IMR-90 (cell line): ENCODE measurements around the gene CCDC170. TPM values are rescaled to one million over a fixed set of nuclear protein-coding genes. Genes with fewer than 3 reads are reported as not detected.

ENCODE experiments used
- ATAC-seq: fragments of 200-7000 bp; cut with Tn5 transposase; 2 replicates; pipeline ENCODE4 v1.9.1; 2020; ENCODE audit warnings: low read depth, mild to moderate bottlenecking, moderate library complexity
- BruUV-seq: library from RNA; stranded (reverse); fragments of 400-500 nt; replicated peaks from 2 replicates; lab custom pipeline; 2021; lab: Mats Ljungman, UMichigan
- CTCF ChIA-PET: fragments of 300-600 bp; formaldehyde crosslinking; extraction: SDS; loops from one replicate; lab custom pipeline; 2021; ENCODE audit warnings: antibody characterized with exemption; lab: Yijun Ruan, JAX
- POLR2A ChIA-PET: fragments of 300-600 bp; sonication (Branson Sonifier 250); formaldehyde crosslinking; loops from one replicate; lab custom pipeline; 2022; ENCODE audit warnings: antibody characterized with exemption; ENCODE audit not compliant: unreplicated experiment; lab: Charles Lee
- DNase-seq: peaks from one replicate; pipeline ENCODE4 v3.0.0; 2013
- H2AFZ ChIP-seq: replicated peaks from 2 replicates; pipeline ENCODE3; 2013; ENCODE audit warnings: low read length, mild to moderate bottlenecking; ENCODE audit not compliant: poor library complexity
- H2AK5ac ChIP-seq: 2 replicates; pipeline ENCODE4 v1.6.1; 2013; ENCODE audit warnings: low read depth, low read length, inconsistent platforms
- H2AK9ac ChIP-seq: replicated peaks from 2 replicates; pipeline ENCODE3; 2013; ENCODE audit warnings: mild to moderate bottlenecking, low read depth, low read length, moderate library complexity; ENCODE audit not compliant: poor library complexity
- H2BK120ac ChIP-seq: 2 replicates; pipeline ENCODE4 v1.6.1; 2013; ENCODE audit warnings: low read depth, low read length, inconsistent platforms
- H2BK15ac ChIP-seq: 3 replicates; pipeline ENCODE4 v1.6.1; 2013; ENCODE audit warnings: low read depth, low read length, inconsistent platforms
- H2BK20ac ChIP-seq: 2 replicates; pipeline ENCODE4 v1.6.1; 2013; ENCODE audit warnings: low read depth, mild to moderate bottlenecking, inconsistent platforms, low read length, moderate library complexity
- H2BK5ac ChIP-seq: 2 replicates; pipeline ENCODE4 v1.6.1; 2013; ENCODE audit warnings: mild to moderate bottlenecking, low read depth, low read length, inconsistent platforms; ENCODE audit not compliant: poor library complexity, severe bottlenecking
- H3K14ac ChIP-seq: replicated peaks from 2 replicates; pipeline ENCODE4 v1.6.1; 2013; ENCODE audit warnings: low read depth, low read length, inconsistent platforms
- H3K18ac ChIP-seq: 2 replicates; pipeline ENCODE4 v1.6.1; 2013; ENCODE audit warnings: low read depth, low read length, control low read depth
- H3K23ac ChIP-seq: 2 replicates; pipeline ENCODE4 v1.6.1; 2013; ENCODE audit warnings: low read depth, low read length, inconsistent platforms
- H3K27ac ChIP-seq: 2 replicates; pipeline ENCODE4 v1.5.1; 2013; ENCODE audit warnings: mild to moderate bottlenecking, control low read depth, low read length; ENCODE audit not compliant: insufficient read depth
- H3K27me3 ChIP-seq: 2 replicates; pipeline ENCODE4 v1.6.1; 2013; ENCODE audit warnings: low read length; ENCODE audit not compliant: control insufficient read depth, insufficient read depth
- H3K36me3 ChIP-seq: 2 replicates; pipeline ENCODE4 v1.6.1; 2013; ENCODE audit warnings: low read length, mixed read lengths; ENCODE audit not compliant: control insufficient read depth, insufficient read depth
- H3K4ac ChIP-seq: 2 replicates; pipeline ENCODE4 v1.6.1; 2013; ENCODE audit warnings: low read depth, low read length, inconsistent platforms
- H3K4me1 ChIP-seq: 2 replicates; pipeline ENCODE4 v1.6.1; 2013; ENCODE audit warnings: low read length, mixed read lengths; ENCODE audit not compliant: control insufficient read depth, insufficient read depth
- H3K4me2 ChIP-seq: 2 replicates; pipeline ENCODE4 v1.6.1; 2013; ENCODE audit warnings: low read depth, mild to moderate bottlenecking, control low read depth, low read length, moderate library complexity
- H3K4me3 ChIP-seq: 2 replicates; pipeline ENCODE4 v1.5.1; 2013; ENCODE audit warnings: low read depth, mild to moderate bottlenecking, control low read depth, low read length, moderate library complexity; ENCODE audit not compliant: insufficient read depth
- H3K56ac ChIP-seq: 2 replicates; pipeline ENCODE4 v1.6.1; 2013; ENCODE audit warnings: low read length, inconsistent platforms; ENCODE audit not compliant: insufficient read depth; ENCODE audit errors: extremely low read depth
- H3K79me1 ChIP-seq, 2 experiments: 2 replicates each; pipeline ENCODE4 v1.6.1; 2013; ENCODE audit warnings: low read length in 2 of 2, inconsistent platforms in 1 of 2, low read depth in 1 of 2
- H3K9ac ChIP-seq: 2 replicates; pipeline ENCODE4 v1.6.1; 2013; ENCODE audit warnings: low read depth, low read length, control low read depth
- H3K9me1 ChIP-seq: 2 replicates; pipeline ENCODE4 v1.6.1; 2013; ENCODE audit warnings: low read length, inconsistent platforms; ENCODE audit not compliant: insufficient read depth
- H3K9me3 ChIP-seq: 2 replicates; pipeline ENCODE4 v1.6.1; 2013; ENCODE audit warnings: low read length; ENCODE audit not compliant: control insufficient read depth, insufficient read depth
- H4K20me1 ChIP-seq: 2 replicates; pipeline ENCODE4 v1.6.1; 2013; ENCODE audit warnings: low read length, inconsistent platforms; ENCODE audit not compliant: insufficient read depth
- H4K5ac ChIP-seq: 2 replicates; pipeline ENCODE4 v1.6.1; 2013; ENCODE audit warnings: mild to moderate bottlenecking, low read depth, low read length, control low read depth
- H4K8ac ChIP-seq, 2 experiments: 2 replicates each; pipeline ENCODE4 v1.6.1; 2013; ENCODE audit warnings: low read depth in 2 of 2, low read length in 2 of 2, control low read depth in 1 of 2, inconsistent platforms in 1 of 2
- H4K91ac ChIP-seq: 2 replicates; pipeline ENCODE4 v1.6.1; 2013; ENCODE audit warnings: low read depth, low read length, inconsistent platforms; ENCODE audit not compliant: insufficient read depth
- BHLHE40 ChIP-seq: fragments of 150-350 bp; IDR thresholded peaks from 2 replicates; pipeline ENCODE4 v1.6.1; 2016; ENCODE audit warnings: mild to moderate bottlenecking, low read depth, low read length
- CEBPB ChIP-seq: IDR thresholded peaks from 2 replicates; pipeline ENCODE4 v1.6.1; 2012; ENCODE audit warnings: low read depth, low read length, improper control_type of control experiment
- MAFK ChIP-seq: IDR thresholded peaks from 2 replicates; pipeline ENCODE4 v1.6.1; 2012; ENCODE audit warnings: low read depth, low read length, improper control_type of control experiment
- NFE2L2 ChIP-seq: fragments of 150-350 bp; IDR thresholded peaks from 2 replicates; pipeline ENCODE4 v1.6.1; 2016; ENCODE audit warnings: low read depth, mild to moderate bottlenecking, low read length
- POLR2A ChIP-seq: IDR thresholded peaks from 2 replicates; pipeline ENCODE4 v1.6.1; 2012; ENCODE audit warnings: mild to moderate bottlenecking, low read depth, low read length
- RAD21 ChIP-seq: IDR thresholded peaks from 2 replicates; pipeline ENCODE4 v1.6.1; 2012; ENCODE audit warnings: low read length, improper control_type of control experiment
- RCOR1 ChIP-seq: IDR thresholded peaks from 2 replicates; pipeline ENCODE4 v1.6.1; 2012; ENCODE audit warnings: mild to moderate bottlenecking, low read length, improper control_type of control experiment; ENCODE audit not compliant: insufficient replicate concordance
- RFX5 ChIP-seq: IDR thresholded peaks from 2 replicates; pipeline ENCODE4 v1.8.0; 2012; ENCODE audit warnings: low read depth, mild to moderate bottlenecking, low read length, moderate library complexity
- SMC3 ChIP-seq: fragments of 150-350 bp; IDR thresholded peaks from 2 replicates; pipeline ENCODE4 v1.6.1; 2016; ENCODE audit warnings: low read depth, mild to moderate bottlenecking, antibody characterized with exemption, low read length, moderate library complexity
- USF2 ChIP-seq: fragments of 150-350 bp; IDR thresholded peaks from 2 replicates; pipeline ENCODE4 v1.6.1; 2017; ENCODE audit warnings: mild to moderate bottlenecking, antibody characterized with exemption, low read length, low read depth
- WGBS, 2 experiments: methylation state at CpG; one replicate each; pipeline versions ENCODE4 v1.1.5 to v1.1.7; 2013; ENCODE audit warnings: missing lambda C conversion rate in 2 of 2; ENCODE audit not compliant: insufficient read length in 1 of 2; ENCODE audit errors: extremely low coverage in 2 of 2; 5-methylcytosine and 5-hydroxymethylcytosine counted together
- dilution Hi-C: fragments of 300-500 bp; cut with HindIII; formaldehyde crosslinking; loops from one replicate; pipeline ENCODE4 v1.14.3; 2018; ENCODE audit warnings: low sequenced_read_pairs; ENCODE audit not compliant: unreplicated experiment
- in situ Hi-C: fragments of 300-500 bp; cut with MboI; formaldehyde crosslinking; loops from 3 replicates; pipeline ENCODE4 v1.14.3; 2019; ENCODE audit warnings: low sequenced_read_pairs, inconsistent platforms, mixed read lengths
- intact Hi-C: fragments of 100-400 bp; cut with micrococcal nuclease; formaldehyde crosslinking; loops from 2 replicates; pipeline ENCODE4 v1.10.0; 2022
- polyA plus RNA-seq, 3 experiments: library from polyadenylated mRNA; depleted of rRNA; stranded (reverse); fragments of >200 nt; gene quantifications; 2 replicates each; pipeline ENCODE4 v1.2.3, GENCODE V29; 2012; ENCODE audit warnings: low replicate concordance in 1 of 3
- total RNA-seq: library from RNA; depleted of rRNA; stranded (reverse); fragments of >200 nt; gene quantifications from 2 replicates; pipeline ENCODE4 v1.2.3, GENCODE V29; 2012
- TF ChIP-seq, protein P1 (sequence below): fragments of 150-350 bp; IDR thresholded peaks from 2 replicates; pipeline ENCODE4 v1.6.1; 2016; ENCODE audit warnings: low read depth, mild to moderate bottlenecking, low read length, moderate library complexity, borderline replicate concordance
- TF ChIP-seq, protein P2 (sequence below): conservative IDR thresholded peaks from 2 replicates; pipeline ENCODE4 v1.5.1; 2012; ENCODE audit warnings: mild to moderate bottlenecking, low read depth, low read length, improper control_type of control experiment

The CCDC170 gene
- total and polyA plus RNA-seq, 2 of the 4 experiments (the other 2 are of a cell fraction), result 0.12 to 0.54 TPM

DNA sequence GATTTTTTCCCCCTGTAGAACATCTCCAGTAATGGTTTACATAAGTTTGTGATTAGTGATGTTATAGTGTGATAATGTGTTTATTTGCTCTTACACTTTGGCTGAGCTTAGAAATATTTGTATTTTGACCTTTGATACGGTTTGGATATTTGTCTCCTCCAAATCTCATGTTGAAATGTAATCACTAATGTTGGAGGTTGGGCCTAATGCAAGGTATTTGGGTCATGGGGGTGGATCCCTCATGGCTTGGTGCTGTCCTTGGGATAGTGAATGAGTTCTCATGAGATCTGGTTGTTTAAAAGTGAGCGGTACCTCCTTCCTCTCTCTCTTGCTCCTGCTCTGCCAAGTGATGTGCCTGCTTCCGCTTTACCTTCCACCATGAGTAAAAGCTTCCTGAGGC is 147.2 kb downstream of the CCDC170 start:
- H2BK20ac ChIP-seq, result no peak overlapping the region
- no peaks in the 10 kb centered on the region for H3K9me3 ChIP-seq
- H2BK5ac ChIP-seq, result no peak overlapping the region
- DNase-seq, result no peak
- ATAC-seq, result no peak
- H2AK5ac ChIP-seq, result no peak overlapping the region
- H3K14ac ChIP-seq, result no peak overlapping the region
- H2AK9ac ChIP-seq, result no peak overlapping the region
- no peak overlapping the region for H3K23ac ChIP-seq
- BruUV-seq, result no TSS peak
- intact Hi-C loops (no loop called here), dilution Hi-C loops (no loop called here), in situ Hi-C loops (no loop called here)
- no peak overlapping the region for H3K4me3 ChIP-seq
- no peaks in the 10 kb centered on the region for H3K9me1 ChIP-seq
- no peaks in the 10 kb centered on the region for H3K79me1 ChIP-seq
- TF ChIP-seq RAD21, result no peak
- no peak for TF ChIP-seq RFX5
- no peak for TF ChIP-seq CEBPB
- TF ChIP-seq NFE2L2, result no peak
- TF ChIP-seq RCOR1, result no peak
- TF ChIP-seq, protein P1, sequence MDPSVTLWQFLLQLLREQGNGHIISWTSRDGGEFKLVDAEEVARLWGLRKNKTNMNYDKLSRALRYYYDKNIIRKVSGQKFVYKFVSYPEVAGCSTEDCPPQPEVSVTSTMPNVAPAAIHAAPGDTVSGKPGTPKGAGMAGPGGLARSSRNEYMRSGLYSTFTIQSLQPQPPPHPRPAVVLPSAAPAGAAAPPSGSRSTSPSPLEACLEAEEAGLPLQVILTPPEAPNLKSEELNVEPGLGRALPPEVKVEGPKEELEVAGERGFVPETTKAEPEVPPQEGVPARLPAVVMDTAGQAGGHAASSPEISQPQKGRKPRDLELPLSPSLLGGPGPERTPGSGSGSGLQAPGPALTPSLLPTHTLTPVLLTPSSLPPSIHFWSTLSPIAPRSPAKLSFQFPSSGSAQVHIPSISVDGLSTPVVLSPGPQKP, result no peak
- no peak for TF ChIP-seq SMC3
- no peak for TF ChIP-seq BHLHE40
- no peak for TF ChIP-seq MAFK
- TF ChIP-seq USF2, result no peak
- TF ChIP-seq POLR2A, result no peak
- TF ChIP-seq, protein P2, sequence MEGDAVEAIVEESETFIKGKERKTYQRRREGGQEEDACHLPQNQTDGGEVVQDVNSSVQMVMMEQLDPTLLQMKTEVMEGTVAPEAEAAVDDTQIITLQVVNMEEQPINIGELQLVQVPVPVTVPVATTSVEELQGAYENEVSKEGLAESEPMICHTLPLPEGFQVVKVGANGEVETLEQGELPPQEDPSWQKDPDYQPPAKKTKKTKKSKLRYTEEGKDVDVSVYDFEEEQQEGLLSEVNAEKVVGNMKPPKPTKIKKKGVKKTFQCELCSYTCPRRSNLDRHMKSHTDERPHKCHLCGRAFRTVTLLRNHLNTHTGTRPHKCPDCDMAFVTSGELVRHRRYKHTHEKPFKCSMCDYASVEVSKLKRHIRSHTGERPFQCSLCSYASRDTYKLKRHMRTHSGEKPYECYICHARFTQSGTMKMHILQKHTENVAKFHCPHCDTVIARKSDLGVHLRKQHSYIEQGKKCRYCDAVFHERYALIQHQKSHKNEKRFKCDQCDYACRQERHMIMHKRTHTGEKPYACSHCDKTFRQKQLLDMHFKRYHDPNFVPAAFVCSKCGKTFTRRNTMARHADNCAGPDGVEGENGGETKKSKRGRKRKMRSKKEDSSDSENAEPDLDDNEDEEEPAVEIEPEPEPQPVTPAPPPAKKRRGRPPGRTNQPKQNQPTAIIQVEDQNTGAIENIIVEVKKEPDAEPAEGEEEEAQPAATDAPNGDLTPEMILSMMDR, result no peak
- H2AFZ ChIP-seq, result no peak overlapping the region
- H3K18ac ChIP-seq, result no peak overlapping the region
- no peak overlapping the region for H4K5ac ChIP-seq
- no peak overlapping the region for H3K56ac ChIP-seq
- H2BK15ac ChIP-seq, result no peak overlapping the region
- no peak overlapping the region for H3K4me2 ChIP-seq
- no peaks in the 10 kb centered on the region for H3K4me1 ChIP-seq
- WGBS, 2 experiments, result no CpG with 5 or more reads among the region's 3 CpGs
- CTCF ChIA-PET, result no interaction called here
- H4K91ac ChIP-seq, result no peak overlapping the region
- H3K36me3 ChIP-seq, result no peaks in the 10 kb centered on the region
- H3K4ac ChIP-seq, result no peak overlapping the region
- H4K20me1 ChIP-seq, result no peaks in the 10 kb centered on the region
- H3K27ac ChIP-seq, result no peak overlapping the region
- H3K27me3 ChIP-seq, result no peaks in the 10 kb centered on the region
- POLR2A ChIA-PET, result no interaction called here
- H3K9ac ChIP-seq, result no peak overlapping the region
- H2BK120ac ChIP-seq, result no peak overlapping the region
- no peak overlapping the region for H4K8ac ChIP-seq
